H1 (cell line): ENCODE results near the gene DTNB. TPM values are rescaled to one million over a fixed set of nuclear protein-coding genes. Genes with fewer than 3 reads are reported as not detected.

Experiments used
- BRCA1 ChIP-seq: IDR thresholded peaks from 2 replicates; pipeline ENCODE4 v1.6.1; 2012; ENCODE audit warnings: low read depth, low read length, improper control_type of control experiment
- CBX8 ChIP-seq: fragments of 300-800, 300-1000 bp; sonication (generic); IDR thresholded peaks from 2 replicates; pipeline ENCODE4 v1.7.1; 2016; ENCODE audit warnings: low read depth, low read length, borderline replicate concordance
- CHD1 ChIP-seq: IDR thresholded peaks from 2 replicates; pipeline ENCODE4 v1.6.1; 2012; ENCODE audit warnings: low read depth, low read length, improper control_type of control experiment
- CTBP2 ChIP-seq: IDR thresholded peaks from 2 replicates; pipeline ENCODE4 v1.7.0; 2011; ENCODE audit warnings: borderline replicate concordance, mild to moderate bottlenecking, moderate library complexity, mixed read lengths, low read length; ENCODE audit not compliant: insufficient read depth, insufficient read length
- EGR1 ChIP-seq: IDR thresholded peaks from 2 replicates; pipeline ENCODE4 v1.6.1; 2011; ENCODE audit warnings: low read depth, low read length, borderline replicate concordance
- EP300 ChIP-seq, 2 experiments: IDR thresholded peaks; 1 replicate in 1 of 2; 2 replicates in 1 of 2; pipeline ENCODE4 v1.6.1; 2011 to 2012; ENCODE audit warnings: low read depth in 2 of 2, low read length in 2 of 2, mild to moderate bottlenecking in 2 of 2, borderline replicate concordance in 1 of 2, inconsistent platforms in 1 of 2, moderate library complexity in 1 of 2
- KDM5A ChIP-seq: fragments of 200-600 bp; IDR thresholded peaks from 2 replicates; pipeline ENCODE4 v1.7.1; 2012; ENCODE audit warnings: mild to moderate bottlenecking, low read length, inconsistent platforms, mixed read lengths
- MAFK ChIP-seq: IDR thresholded peaks from 2 replicates; pipeline ENCODE4 v1.6.1; 2012; ENCODE audit warnings: low read depth, mild to moderate bottlenecking, improper control_type of control experiment, low read length
- POLR2A ChIP-seq, 2 experiments: IDR thresholded peaks; 1 replicate in 1 of 2; 2 replicates in 1 of 2; pipeline ENCODE4 v1.6.1; 2011; ENCODE audit warnings: low read depth in 2 of 2, low read length in 2 of 2, mild to moderate bottlenecking in 2 of 2; ENCODE audit errors: control extremely low read depth in 1 of 2
- RBBP5 ChIP-seq: IDR thresholded peaks from 2 replicates; pipeline ENCODE4 v1.7.1; 2012; ENCODE audit warnings: low read depth, mild to moderate bottlenecking, inconsistent platforms, low read length, moderate library complexity, borderline replicate concordance
- SIRT6 ChIP-seq: IDR thresholded peaks from one replicate; pipeline ENCODE4 v1.7.1; 2012; ENCODE audit warnings: low read length, inconsistent platforms
- SRF ChIP-seq: IDR thresholded peaks from 2 replicates; pipeline ENCODE4 v1.6.1; 2011; ENCODE audit warnings: mild to moderate bottlenecking, low read depth, low read length, moderate library complexity
- TAF1 ChIP-seq: IDR thresholded peaks from 2 replicates; pipeline ENCODE4 v1.6.1; 2011; ENCODE audit warnings: mild to moderate bottlenecking, low read depth, low read length
- TBP ChIP-seq: IDR thresholded peaks from 2 replicates; pipeline ENCODE4 v1.6.1; 2011; ENCODE audit warnings: low read depth, low read length, improper control_type of control experiment
- TCF12 ChIP-seq: IDR thresholded peaks from 2 replicates; pipeline ENCODE4 v1.6.1; 2011; ENCODE audit warnings: low read depth, mild to moderate bottlenecking, low read length
- TEAD4 ChIP-seq: IDR thresholded peaks from 2 replicates; pipeline ENCODE4 v1.6.1; 2012; ENCODE audit warnings: low read depth, low read length, inconsistent platforms, mixed read lengths
- polyA plus RNA-seq, 7 experiments: library from polyadenylated mRNA; depleted of rRNA in 3 of 7; stranded (reverse) in 5 of 7; unstranded in 2 of 7; fragments of >200 nt in 5 of 7; fragments of 200-250 nt in 2 of 7; gene quantifications; 1 replicate in 5 of 7; 2 replicates in 1 of 7; 4 replicates in 1 of 7; pipeline versions ENCODE4 v1.2.1 to v1.2.3, GENCODE V29; 2011 to 2013; ENCODE audit warnings: missing spikeins in 2 of 7, mixed read lengths in 2 of 7
- total RNA-seq: library from RNA; stranded (reverse); fragmentation: NEBNext Ultra II Directional; extraction: Animal tissue kit (Norgen Biotek cat#: 25700); gene quantifications from 2 replicates; pipeline ENCODE4 v1.2.1, GENCODE V29; 2021
- TF ChIP-seq, protein P1 (sequence below): IDR thresholded peaks from 2 replicates; pipeline ENCODE4 v1.6.1; 2012; ENCODE audit warnings: inconsistent platforms
- TF ChIP-seq, protein P2 (sequence below): IDR thresholded peaks from 2 replicates; pipeline ENCODE4 v1.6.1; 2012; ENCODE audit warnings: inconsistent platforms
- TF ChIP-seq, protein P3 (sequence below): IDR thresholded peaks from 2 replicates; pipeline ENCODE4 v1.6.1; 2012; ENCODE audit warnings: low read length, inconsistent platforms
- TF ChIP-seq, protein P4 (sequence below): IDR thresholded peaks from 2 replicates; pipeline ENCODE4 v1.6.1; 2011; ENCODE audit warnings: low read length, improper control_type of control experiment

The DTNB gene
- total and polyA plus RNA-seq, 2 of the 8 experiments (the other 6 are each of a cell fraction or from before 2014, with no cell fraction given) = 39.6 to 49.5 TPM

DNA sequence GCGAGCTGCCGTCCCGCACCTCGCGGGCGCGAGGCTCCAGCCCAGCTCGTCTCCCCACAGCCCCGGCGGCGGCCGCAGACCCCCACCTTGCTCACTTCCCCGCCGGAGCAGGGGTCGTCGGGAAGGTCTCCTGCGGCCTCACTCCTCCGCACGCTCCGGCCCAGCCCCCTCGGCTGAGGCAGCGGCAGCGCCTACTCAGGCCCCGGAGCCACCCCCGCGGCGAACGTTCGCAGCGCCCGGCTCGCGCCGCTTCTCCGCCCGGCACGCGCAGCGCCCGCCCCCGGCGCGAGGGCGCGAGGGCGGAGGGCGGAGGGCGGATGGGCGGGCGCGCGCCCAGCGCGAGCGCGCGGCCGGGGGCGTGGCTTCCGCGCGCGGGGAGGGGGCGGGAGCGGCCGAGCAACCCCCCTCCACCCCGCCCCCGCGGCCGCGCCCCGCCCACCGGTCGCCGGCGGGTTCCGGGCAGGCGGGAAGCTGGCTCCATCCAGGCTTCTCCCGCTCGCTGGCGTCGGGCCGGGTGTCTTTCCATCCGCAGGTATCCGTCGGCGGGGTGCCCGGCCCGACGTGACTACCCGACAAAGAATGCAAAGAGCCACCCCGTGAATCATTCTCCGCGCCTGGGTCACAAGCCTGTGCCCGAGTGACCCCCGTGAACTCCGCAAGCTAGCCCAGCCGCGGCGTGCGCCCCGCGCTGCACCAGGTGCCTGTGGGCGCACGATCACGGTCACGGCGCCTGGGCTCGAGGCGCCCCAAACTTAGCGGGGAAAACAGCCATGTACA is at the start of gene DTNB (continued):
- TF ChIP-seq RBBP5 (0 out of 2 replicates have a peak, but pooled peaks have one; percentile 62), CHD1 (no peak), TAF1 (peak; percentile 57; the same call in 1 of the 2 replicates), TCF12 (0 out of 2 replicates have a peak, but pooled peaks have one; percentile 3), SRF (no peak), POLR2A (IDR thresholded peaks at IDR 0.05; ENCODE audit: control extremely low read depth in 1 of 2, low read depth in 2 of 2, low read length in 2 of 2) (peak in 1 of 2 experiments; percentile 10; a peak in 1 of 3 replicates), CTBP2 (no peak), EP300 (IDR thresholded peaks at IDR 0.05; ENCODE audit: borderline replicate concordance in 1 of 2, low read depth in 2 of 2, low read length in 2 of 2) (no peak), TBP (0 out of 2 replicates have a peak, but pooled peaks have one; percentile 14), CBX8 (no peak), SIRT6 (no peak), TEAD4 (no peak), EGR1 (peak; percentile 53; the same call in 1 of the 2 replicates), KDM5A (no peak), BRCA1 (no peak), MAFK (no peak)
- TF ChIP-seq, protein P1, sequence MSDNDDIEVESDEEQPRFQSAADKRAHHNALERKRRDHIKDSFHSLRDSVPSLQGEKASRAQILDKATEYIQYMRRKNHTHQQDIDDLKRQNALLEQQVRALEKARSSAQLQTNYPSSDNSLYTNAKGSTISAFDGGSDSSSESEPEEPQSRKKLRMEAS = peak; percentile 94
- TF ChIP-seq, protein P2, sequence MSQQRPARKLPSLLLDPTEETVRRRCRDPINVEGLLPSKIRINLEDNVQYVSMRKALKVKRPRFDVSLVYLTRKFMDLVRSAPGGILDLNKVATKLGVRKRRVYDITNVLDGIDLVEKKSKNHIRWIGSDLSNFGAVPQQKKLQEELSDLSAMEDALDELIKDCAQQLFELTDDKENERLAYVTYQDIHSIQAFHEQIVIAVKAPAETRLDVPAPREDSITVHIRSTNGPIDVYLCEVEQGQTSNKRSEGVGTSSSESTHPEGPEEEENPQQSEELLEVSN = peak; percentile 98
- TF ChIP-seq, protein P3, sequence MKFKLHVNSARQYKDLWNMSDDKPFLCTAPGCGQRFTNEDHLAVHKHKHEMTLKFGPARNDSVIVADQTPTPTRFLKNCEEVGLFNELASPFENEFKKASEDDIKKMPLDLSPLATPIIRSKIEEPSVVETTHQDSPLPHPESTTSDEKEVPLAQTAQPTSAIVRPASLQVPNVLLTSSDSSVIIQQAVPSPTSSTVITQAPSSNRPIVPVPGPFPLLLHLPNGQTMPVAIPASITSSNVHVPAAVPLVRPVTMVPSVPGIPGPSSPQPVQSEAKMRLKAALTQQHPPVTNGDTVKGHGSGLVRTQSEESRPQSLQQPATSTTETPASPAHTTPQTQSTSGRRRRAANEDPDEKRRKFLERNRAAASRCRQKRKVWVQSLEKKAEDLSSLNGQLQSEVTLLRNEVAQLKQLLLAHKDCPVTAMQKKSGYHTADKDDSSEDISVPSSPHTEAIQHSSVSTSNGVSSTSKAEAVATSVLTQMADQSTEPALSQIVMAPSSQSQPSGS = no peak
- TF ChIP-seq, protein P4, sequence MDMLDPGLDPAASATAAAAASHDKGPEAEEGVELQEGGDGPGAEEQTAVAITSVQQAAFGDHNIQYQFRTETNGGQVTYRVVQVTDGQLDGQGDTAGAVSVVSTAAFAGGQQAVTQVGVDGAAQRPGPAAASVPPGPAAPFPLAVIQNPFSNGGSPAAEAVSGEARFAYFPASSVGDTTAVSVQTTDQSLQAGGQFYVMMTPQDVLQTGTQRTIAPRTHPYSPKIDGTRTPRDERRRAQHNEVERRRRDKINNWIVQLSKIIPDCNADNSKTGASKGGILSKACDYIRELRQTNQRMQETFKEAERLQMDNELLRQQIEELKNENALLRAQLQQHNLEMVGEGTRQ = no peak
